EH (cell line): ENCODE results near the gene IL1RN.
A peak's percentile ranks its signal among the peaks of the same experiment; 100 is the strongest.
"Not testable (repeated sequence)": the region's sequence is repeated elsewhere in the genome, so short reads cannot be mapped to it uniquely, and the experiment has no call there.

Experiments used
- DNase-seq: peaks from one replicate; pipeline ENCODE4 v3.0.0-alpha.2; 2015; ENCODE audit warnings: low read depth

Gene IL1RN, protein sequence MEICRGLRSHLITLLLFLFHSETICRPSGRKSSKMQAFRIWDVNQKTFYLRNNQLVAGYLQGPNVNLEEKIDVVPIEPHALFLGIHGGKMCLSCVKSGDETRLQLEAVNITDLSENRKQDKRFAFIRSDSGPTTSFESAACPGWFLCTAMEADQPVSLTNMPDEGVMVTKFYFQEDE

GRCh38 chr2:113126845-113127645, at the start of gene IL1RN:
Gene IL1RN, plus strand, starts transcription at chr2:113127598. Its CDS starts 27 bp downstream, at chr2:113127625.
- no peak for DNase-seq

GRCh38 chr2:113077921-113078320, 49.5 kb upstream of the IL1RN start:
- peak; percentile 18 for DNase-seq

DNA sequence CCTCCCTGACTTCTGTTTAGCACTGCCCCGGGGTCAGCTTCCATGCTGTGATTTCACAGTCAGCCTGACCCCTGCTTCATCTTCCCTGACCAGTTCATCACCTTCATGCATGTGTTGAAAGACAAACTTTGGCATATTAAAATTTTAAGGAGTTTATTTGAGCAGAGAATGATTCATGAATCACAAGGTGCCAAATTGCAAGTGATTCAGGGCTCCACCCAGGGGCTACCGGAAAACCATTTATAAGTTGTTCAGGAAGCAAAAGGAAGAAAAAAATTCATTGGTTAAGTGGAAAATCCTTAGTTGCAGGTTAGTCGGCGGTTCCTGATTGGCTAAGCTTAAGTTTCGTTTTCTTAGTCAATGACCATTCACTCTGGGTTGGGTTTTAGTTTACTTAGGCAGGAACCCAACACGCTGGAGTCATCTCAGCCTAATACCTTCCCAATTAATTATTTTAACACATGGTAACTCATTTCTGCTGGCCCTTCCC, 49.0 kb upstream of the IL1RN start:
- DNase-seq, result peak; percentile 14

GRCh38 chr2:113079131-113079530, 48.3 kb upstream of the IL1RN start:
- no peak for DNase-seq

GRCh38 chr2:113080134-113080533, 47.3 kb upstream of the IL1RN start:
- peak; percentile 36 for DNase-seq

DNA sequence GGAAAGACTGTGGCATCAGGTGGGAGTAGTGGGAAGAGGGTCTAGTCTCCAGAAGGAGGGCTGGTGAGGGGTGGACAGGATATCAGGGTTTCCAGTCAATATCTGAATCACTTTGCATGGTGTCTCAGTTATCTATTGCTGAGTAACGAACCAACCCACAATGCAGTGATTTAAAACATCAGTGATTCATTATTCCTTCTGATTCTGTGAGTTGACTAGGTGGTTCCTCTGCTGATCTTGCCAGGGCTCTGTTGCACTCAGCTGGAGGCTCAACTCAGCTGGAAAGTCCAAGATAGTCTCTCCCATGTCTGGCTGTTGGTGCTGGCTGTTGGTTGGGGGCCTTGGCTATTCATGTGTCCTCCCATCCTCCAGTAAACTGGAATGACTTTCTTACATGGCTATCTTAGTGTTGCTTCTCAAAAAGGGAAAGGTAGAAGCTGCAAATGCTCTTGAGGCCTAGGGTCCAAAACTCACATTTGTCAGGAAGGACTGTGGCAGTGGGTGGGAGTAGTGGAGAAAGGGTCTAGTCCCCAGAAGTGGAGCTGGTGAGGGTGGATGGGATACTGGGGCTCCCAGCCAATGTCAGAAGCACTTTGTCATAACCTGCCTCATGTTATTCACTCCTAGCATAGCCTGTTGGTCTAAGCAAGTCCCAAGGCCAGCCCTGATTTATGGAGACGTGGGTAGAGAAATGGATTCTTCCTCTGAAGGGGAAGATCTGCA, 45.7 kb upstream of the IL1RN start:
- DNase-seq, result no peak

- no peak for DNase-seq
These were observed 44.1 kb upstream of the IL1RN start for GRCh38 chr2:113083296-113083695.

DNA sequence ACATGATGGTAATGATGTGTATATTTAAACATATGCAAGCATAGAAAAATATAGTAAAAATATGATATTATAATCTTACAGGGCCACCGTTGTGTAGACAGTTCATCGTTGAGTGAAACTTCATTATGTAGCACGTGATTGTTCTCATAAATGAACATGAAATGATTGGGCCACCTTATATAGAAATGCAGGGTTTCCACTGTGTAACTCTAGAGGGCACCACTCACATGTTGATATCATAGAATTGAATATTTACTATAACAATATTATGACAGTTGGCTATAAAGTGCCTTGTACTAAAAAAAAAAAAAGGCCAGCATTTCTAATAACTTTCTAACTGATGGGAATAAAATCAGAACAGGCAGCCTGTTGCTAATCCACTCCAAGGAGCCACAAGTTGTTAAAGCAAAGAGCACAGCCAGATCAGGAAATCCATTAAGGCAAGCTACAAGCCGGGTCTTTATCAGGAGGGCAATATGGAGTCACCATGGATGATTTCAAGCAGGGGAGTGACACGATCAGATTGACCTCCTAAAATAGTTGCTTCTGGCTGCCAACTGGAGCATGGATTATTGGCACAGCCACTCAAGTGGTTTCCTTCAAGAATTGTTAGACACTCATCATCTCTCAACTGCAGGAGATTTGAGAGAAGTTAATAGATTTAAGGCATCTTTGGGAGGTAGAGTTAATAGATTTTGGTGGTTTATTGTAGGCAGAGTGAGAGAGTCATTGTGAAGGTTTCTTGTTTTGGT, 43.0 kb upstream of the IL1RN start:
- DNase-seq, result peak; percentile 21

- DNase-seq, result no peak
These were observed 41.9 kb upstream of the IL1RN start for GRCh38 chr2:113085542-113085941.

DNA sequence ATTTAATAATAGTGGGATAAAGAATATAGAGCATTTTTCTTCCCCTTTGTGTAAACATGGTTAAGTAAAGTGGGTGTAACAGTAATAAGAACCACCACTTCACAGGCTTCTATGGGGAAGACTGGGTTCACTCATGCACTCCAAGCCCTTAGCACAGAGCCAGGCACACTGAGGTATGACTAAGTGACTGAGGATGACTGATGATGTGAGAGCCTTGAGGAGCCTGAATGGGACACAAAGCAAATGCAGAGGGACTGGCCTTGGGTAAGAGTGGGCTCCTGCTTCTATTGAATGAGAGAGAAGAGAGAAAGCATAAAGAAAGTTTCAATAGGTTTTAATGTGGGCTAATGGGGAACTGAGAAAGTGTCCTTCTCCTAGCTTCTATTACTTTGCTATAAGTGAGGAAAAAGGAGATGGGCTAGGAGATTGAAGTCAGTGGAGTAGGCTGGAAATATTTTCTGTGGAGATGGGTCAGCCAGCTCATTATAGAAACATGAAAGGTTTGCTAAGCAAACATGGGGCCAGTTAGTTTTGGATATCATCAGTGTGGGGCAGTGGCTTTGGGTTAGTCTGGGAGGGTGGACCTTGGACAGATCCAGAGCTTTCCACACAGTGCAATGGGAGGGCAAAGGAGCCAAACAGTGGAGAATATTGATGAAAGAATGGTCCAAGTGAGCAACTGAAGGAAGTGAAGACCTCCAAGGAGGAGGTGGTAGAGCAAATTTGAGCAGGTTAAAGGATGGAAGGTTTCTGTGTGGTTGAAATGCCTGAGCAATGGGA, 39.0 kb upstream of the IL1RN start:
- no peak for DNase-seq

DNA sequence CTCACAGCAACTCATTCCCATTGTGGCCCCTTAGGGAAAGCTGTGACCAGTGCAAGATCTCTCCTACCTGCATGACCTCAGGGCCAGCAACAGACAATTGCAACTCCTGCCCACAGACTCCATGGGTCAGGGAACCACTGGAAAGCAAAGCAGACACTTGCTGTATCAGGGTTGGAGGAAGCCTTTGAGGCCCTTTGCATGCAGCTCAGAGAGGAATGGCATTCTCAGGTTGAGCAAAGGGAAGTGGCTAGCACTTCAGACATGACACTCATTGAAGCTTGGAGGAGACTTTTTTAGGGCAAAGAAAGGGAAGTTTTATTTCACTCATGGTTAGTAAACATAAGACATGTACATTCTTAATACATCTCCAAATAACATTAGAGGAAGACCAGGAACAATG, 37.5 kb upstream of the IL1RN start:
- no peak for DNase-seq

GRCh38 chr2:113091231-113091896, 36.0 kb upstream of the IL1RN start:
- no peak for DNase-seq

DNA sequence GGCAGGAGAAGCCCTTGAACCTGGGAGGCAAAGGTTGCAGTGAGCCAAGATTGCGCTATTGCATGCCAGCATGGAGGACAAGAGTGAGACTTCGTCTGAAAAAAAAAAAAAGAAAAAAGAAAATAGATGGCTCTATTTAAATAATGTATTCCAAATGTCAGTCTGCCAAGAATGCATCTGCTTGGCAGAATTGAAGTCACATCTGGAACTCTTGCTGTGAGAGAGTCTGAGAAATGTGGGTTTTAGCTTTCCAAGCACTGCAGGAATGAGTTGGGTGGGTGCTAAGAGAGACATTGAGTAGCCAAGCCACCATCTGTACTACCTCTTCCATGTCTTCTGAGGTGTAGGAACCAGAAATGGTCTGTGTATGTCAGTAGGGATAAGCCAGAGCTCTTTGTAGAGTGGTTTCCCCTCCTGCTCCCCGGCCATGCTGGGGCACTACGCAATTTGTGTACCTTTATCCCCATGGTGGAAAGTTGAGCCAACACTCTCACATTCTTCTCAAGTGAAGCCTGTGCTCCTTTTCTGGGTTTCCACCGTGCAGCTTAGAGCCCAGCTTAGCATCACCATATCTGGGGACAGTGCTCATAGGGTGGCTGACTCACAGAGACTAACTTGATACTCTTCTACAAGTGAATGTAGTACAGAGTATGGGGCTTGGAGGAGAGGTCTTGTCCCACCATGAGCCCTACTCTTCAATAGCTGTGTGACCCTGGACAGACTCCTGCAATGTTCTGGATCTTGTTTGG, 34.4 kb upstream of the IL1RN start:
- DNase-seq, result no peak

DNA sequence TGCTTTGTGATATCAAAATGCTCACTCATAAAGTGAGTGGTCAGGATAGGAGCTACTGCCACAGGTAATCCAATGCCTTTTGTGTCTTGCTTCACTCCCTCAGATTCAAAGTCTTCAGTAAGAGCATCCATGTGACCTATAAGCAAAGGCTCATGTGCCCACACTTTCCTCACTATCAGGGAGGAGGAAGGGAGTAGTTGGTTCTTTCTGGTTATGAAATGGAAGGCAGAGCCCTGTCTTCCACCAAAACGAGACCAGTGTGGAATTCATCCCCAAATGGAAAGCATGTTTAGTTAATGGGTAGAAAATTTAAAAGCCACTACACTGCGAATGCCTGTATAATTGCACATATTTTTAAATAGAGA, 33.8 kb upstream of the IL1RN start:
- DNase-seq, result no peak

- not testable (repeated sequence) for DNase-seq
These were observed 31.1 kb upstream of the IL1RN start for GRCh38 chr2:113096306-113096705.

DNA sequence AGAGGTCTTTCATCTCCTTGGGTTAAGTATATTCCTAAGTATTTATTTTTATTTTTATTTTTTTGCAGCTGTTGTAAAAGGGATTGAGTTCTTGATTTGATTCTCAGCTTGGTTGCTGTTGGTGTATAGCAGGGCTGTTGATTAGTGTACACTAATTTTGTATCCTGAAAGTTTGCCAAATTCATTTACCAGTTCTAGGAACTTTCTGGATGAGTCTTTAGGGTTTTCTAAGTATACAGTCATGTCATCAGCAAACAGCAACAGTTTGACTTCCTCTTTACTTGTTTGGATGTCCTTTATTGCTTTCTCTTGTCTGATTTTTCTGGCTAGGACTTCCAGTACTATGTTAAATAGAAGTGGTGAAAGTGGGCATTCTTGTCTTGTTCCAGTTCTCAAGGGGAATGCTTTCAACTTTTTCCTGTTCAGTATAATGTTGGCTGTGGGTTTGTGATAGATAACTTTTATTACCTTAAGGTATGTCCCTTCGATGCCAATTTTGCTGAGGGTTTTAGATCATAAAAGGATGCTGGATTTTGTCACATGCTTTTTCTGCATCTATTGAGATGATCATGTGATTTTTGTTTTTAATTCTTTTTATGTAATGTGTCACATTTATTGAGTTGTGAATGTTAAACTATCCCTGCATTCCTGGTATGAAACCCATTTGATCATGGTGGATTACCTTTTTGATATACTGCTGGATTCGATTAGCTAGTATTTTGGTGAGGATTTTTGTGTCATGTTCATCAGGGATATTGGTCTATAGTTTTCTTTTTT, 30.4 kb upstream of the IL1RN start:
- DNase-seq, result not testable (repeated sequence)

DNA sequence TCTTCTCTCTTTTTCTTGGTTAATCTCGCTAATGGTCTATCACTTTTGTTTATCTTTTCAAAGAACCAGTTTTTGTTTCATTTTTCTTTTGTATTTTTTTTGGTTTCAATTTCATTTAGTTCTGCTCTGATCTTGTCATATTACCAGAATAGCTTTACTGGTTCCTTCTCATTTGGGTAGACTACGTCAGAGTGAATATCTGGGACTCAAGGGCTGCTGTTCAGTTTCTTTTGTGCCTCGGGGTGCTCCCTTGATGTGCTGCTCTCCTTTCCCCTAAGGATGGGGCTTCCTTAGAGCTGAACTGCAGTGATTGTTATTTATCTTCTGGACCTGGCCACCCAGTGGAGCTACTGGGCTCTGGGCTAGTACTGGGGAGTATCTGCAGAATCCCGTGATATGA, 29.4 kb upstream of the IL1RN start:
- DNase-seq, result no peak

DNA sequence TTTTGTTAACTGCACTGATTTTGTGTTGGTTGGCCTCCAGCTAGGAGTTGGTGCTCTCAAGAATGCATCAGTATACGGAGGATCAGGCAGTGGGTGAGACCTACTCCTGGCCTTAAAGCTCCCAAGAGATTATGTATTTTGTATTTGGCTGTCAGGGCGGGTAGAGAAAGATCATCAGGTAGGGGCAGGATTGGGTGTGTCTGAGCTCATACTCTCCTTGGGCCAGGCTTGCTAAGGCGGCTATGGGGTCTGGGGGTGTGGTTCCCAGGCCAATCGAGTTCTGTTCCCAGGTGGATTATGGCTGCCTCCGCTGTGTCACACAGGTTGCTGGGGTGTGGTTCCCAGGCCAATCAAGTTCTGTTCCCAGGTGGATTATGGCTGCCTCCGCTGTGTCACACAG, 28.9 kb upstream of the IL1RN start:
- DNase-seq, result no peak

- no peak for DNase-seq
These were observed 25.3 kb upstream of the IL1RN start for GRCh38 chr2:113102133-113102532.
